Testis (tissue), 5 donors: ENCODE results near the gene GPBP1. TPM values are rescaled to one million over a fixed set of nuclear protein-coding genes. Genes with fewer than 3 reads are reported as not detected.
A peak's percentile ranks its signal among the peaks of the same experiment; 100 is the strongest.

Source experiments
- DNase-seq: peaks from one replicate; pipeline ENCODE4 v3.0.0-alpha.2; 2019
- H3K27ac ChIP-seq, 2 donors: fragments of 200-600 bp; sonication (generic); one replicate each; pipeline ENCODE4 v1.5.1; 2019
- H3K27me3 ChIP-seq: fragments of 200-600 bp; sonication (generic); one replicate; pipeline ENCODE4 v1.5.1; 2019
- H3K36me3 ChIP-seq: fragments of 200-600 bp; sonication (generic); one replicate; pipeline ENCODE4 v1.5.1; 2017; ENCODE audit warnings: low read depth; ENCODE audit errors: missing control alignments
- H3K4me1 ChIP-seq: fragments of 200-600 bp; sonication (generic); one replicate; pipeline ENCODE4 v1.5.1; 2019
- H3K4me3 ChIP-seq, 2 donors: fragments of 200-600 bp; sonication (generic); one replicate each; pipeline ENCODE4 v1.5.1; 2017 to 2019
- H3K9me3 ChIP-seq: fragments of 200-600 bp; sonication (generic); one replicate; pipeline ENCODE4 v1.5.1; 2017
- POLR2A ChIP-seq: fragments of 450-650 bp; IDR thresholded peaks from one replicate; pipeline ENCODE4 v1.6.1; 2017; ENCODE audit warnings: antibody characterized with exemption, mild to moderate bottlenecking, moderate library complexity
- WGBS, 2 donors: methylation state at CpG; one replicate each; pipeline ENCODE4 v1.1.5; 2018; 5-methylcytosine and 5-hydroxymethylcytosine counted together
- intact Hi-C: fragments of 100-400 bp; cut with DNase I; formaldehyde crosslinking; loops from one replicate; pipeline ENCODE4 v1.15.1; 2023; ENCODE audit warnings: low total_unique reads
- long read RNA-seq, 2 donors: transcript quantifications; one replicate each; lab custom pipeline, GENCODE V29; 2026
- polyA plus RNA-seq: library from polyadenylated mRNA; stranded (reverse); fragments of 350-450 nt; fragmentation: Illumina TruSeq; extraction: RNeasy Lipid Tissue Mini Kit (QIAGEN cat#74804); gene quantifications from one replicate; pipeline ENCODE4 v1.2.3, GENCODE V29; 2014; ENCODE audit warnings: low read depth, low replicate concordance; ENCODE audit not compliant: insufficient read depth
- total RNA-seq, 2 donors: library from RNA; depleted of rRNA; stranded (reverse); fragments of >200 nt; gene quantifications; one replicate each; pipeline ENCODE4 v1.2.3, GENCODE V29; 2016
- TF ChIP-seq, protein P1 (sequence below), 3 experiments: fragments of 450-650 bp in 2 of 3; fragments of 200-600 bp in 1 of 3; sonication (generic) in 1 of 3; IDR thresholded peaks; one replicate each; pipeline ENCODE4 v1.5.1; 2016 to 2019; ENCODE audit warnings: antibody characterized with exemption in 3 of 3, mild to moderate bottlenecking in 2 of 3, moderate library complexity in 1 of 3

The GPBP1 gene, protein sequence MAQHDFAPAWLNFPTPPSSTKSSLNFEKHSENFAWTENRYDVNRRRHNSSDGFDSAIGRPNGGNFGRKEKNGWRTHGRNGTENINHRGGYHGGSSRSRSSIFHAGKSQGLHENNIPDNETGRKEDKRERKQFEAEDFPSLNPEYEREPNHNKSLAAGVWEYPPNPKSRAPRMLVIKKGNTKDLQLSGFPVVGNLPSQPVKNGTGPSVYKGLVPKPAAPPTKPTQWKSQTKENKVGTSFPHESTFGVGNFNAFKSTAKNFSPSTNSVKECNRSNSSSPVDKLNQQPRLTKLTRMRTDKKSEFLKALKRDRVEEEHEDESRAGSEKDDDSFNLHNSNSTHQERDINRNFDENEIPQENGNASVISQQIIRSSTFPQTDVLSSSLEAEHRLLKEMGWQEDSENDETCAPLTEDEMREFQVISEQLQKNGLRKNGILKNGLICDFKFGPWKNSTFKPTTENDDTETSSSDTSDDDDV
- total RNA-seq (100 to 1,000 TPM; 137 to 167 TPM), polyA plus RNA-seq (109 TPM)
- long read RNA-seq, donor 1, full-length matches to known transcripts, result 14 of 49 reads
- long read RNA-seq, donor 1, partial matches to known transcripts, result 35 of 49 reads
- long read RNA-seq, donor 1, other reads (novel, unspliced or antisense), result 0 of 49 reads
- long read RNA-seq, donor 2, full-length matches to known transcripts, result 10 of 25 reads
- long read RNA-seq, donor 2, partial matches to known transcripts, result 15 of 25 reads
- long read RNA-seq, donor 2, other reads (novel, unspliced or antisense), result 0 of 25 reads

GRCh38 chr5:57173319-57174127 is at the start of gene GPBP1:
Gene GPBP1 (plus strand): TSS chr5:57174059. CDS start chr5:57214131, 40,072 bp downstream.
- intact Hi-C loops, result no loop called here
- H3K4me1 ChIP-seq, result peaks cover 10% of the 10 kb centered on the region
- H3K27ac ChIP-seq, result peak within 1 kb of the TSS; percentile 100
- peak; percentile 98 for DNase-seq
- peak within 1 kb of the TSS; percentile 77 to 93 for H3K4me3 ChIP-seq
- WGBS, 2 donors, result 0 to 1% methylated on average over 30 to 55 of the region's 83 CpGs
- no peaks in the 10 kb centered on the region for H3K27me3 ChIP-seq
- no peaks in the 10 kb centered on the region for H3K9me3 ChIP-seq
- H3K36me3 ChIP-seq, result no peaks in the 10 kb centered on the region
- TF ChIP-seq, protein P1, sequence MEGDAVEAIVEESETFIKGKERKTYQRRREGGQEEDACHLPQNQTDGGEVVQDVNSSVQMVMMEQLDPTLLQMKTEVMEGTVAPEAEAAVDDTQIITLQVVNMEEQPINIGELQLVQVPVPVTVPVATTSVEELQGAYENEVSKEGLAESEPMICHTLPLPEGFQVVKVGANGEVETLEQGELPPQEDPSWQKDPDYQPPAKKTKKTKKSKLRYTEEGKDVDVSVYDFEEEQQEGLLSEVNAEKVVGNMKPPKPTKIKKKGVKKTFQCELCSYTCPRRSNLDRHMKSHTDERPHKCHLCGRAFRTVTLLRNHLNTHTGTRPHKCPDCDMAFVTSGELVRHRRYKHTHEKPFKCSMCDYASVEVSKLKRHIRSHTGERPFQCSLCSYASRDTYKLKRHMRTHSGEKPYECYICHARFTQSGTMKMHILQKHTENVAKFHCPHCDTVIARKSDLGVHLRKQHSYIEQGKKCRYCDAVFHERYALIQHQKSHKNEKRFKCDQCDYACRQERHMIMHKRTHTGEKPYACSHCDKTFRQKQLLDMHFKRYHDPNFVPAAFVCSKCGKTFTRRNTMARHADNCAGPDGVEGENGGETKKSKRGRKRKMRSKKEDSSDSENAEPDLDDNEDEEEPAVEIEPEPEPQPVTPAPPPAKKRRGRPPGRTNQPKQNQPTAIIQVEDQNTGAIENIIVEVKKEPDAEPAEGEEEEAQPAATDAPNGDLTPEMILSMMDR (IDR thresholded peaks at IDR 0.05), result no peak
- peak; percentile 77 for TF ChIP-seq POLR2A

- H3K4me1 ChIP-seq, result no peaks in the 10 kb centered on the region
- H3K27ac ChIP-seq, result no peak overlapping the region
- no peaks in the 10 kb centered on the region for H3K27me3 ChIP-seq
- intact Hi-C loops, result no loop called here
- no peak overlapping the region for H3K4me3 ChIP-seq
- no peak for TF ChIP-seq POLR2A
- TF ChIP-seq, protein P1 (IDR thresholded peaks at IDR 0.05), result no peak
- H3K9me3 ChIP-seq, result no peaks in the 10 kb centered on the region
- no peak for DNase-seq
- no peaks in the 10 kb centered on the region for H3K36me3 ChIP-seq
- 90 to 93% methylated on average over 3 of the region's 3 CpGs for WGBS, 2 donors
Measured at GRCh38 chr5:57128325-57128724, 45.5 kb upstream of the GPBP1 start.

DNA sequence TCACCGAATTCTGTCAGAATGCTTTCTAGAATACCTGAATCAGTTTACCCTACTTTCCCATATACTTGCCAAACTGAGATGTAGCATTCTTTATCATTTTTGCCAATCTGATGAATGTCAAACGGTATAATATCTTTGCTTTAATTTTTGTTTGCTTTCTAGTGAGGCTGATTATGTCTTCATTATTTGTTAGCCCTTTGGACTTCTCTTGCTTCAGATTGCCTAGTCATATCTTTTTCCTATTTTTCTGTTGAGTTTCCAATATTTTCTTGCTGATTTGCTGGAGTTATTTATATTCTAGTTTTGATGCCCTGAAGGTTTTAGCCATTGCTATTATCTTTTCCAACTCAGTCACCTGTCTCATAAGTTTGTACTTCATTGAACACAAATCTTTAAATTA is 40.3 kb upstream of the GPBP1 start:
- H3K4me3 ChIP-seq, result no peak overlapping the region
- WGBS, 2 donors, result 93 to 100% methylated on average over 2 of the region's 2 CpGs
- TF ChIP-seq, protein P1 (IDR thresholded peaks at IDR 0.05), result no peak
- no peak for TF ChIP-seq POLR2A
- H3K9me3 ChIP-seq, result no peaks in the 10 kb centered on the region
- intact Hi-C loops, result no loop called here
- H3K4me1 ChIP-seq, result no peaks in the 10 kb centered on the region
- H3K36me3 ChIP-seq, result no peaks in the 10 kb centered on the region
- H3K27me3 ChIP-seq, result no peaks in the 10 kb centered on the region
- DNase-seq, result no peak
- H3K27ac ChIP-seq, result no peak overlapping the region

GRCh38 chr5:57137401-57137800 is 36.5 kb upstream of the GPBP1 start:
- no peaks in the 10 kb centered on the region for H3K27me3 ChIP-seq
- TF ChIP-seq POLR2A, result no peak
- TF ChIP-seq, protein P1 (IDR thresholded peaks at IDR 0.05), result no peak
- intact Hi-C loops, result no loop called here
- no peak for DNase-seq
- H3K9me3 ChIP-seq, result no peaks in the 10 kb centered on the region
- 43 to 57% methylated on average over 2 of the region's 2 CpGs for WGBS, 2 donors
- H3K4me1 ChIP-seq, result no peaks in the 10 kb centered on the region
- H3K27ac ChIP-seq, result no peak overlapping the region
- no peak overlapping the region for H3K4me3 ChIP-seq
- no peaks in the 10 kb centered on the region for H3K36me3 ChIP-seq
